ENCODE results near the gene MRPL21. TPM values are rescaled to one million over a fixed set of nuclear protein-coding genes. Genes with fewer than 3 reads are reported as not detected.
"Not testable (repeated sequence)": the region's sequence is repeated elsewhere in the genome, so short reads cannot be mapped to it uniquely, and the experiment has no call there.

Gene MRPL21
- total RNA-seq, 1 experiment from 2014 or later: 59.0 TPM

- no peak for DNase-seq (ENCODE audit: low read depth)
Measured at GRCh38 chr11:68911731-68912130, 8.1 kb upstream of the MRPL21 start.

GRCh38 chr11:68910965-68911364 is 7.3 kb upstream of the MRPL21 start:
- no peak for DNase-seq (ENCODE audit: low read depth)

- DNase-seq (ENCODE audit: low read depth): no peak
Measured at GRCh38 chr11:68908273-68908672, 4.6 kb upstream of the MRPL21 start.

- DNase-seq (ENCODE audit: low read depth): no peak
Measured at GRCh38 chr11:68905421-68906360, 2.1 kb upstream of the MRPL21 start.

- peak; percentile 13 for DNase-seq (ENCODE audit: low read depth)
Measured at GRCh38 chr11:68904248-68904847, 716 bp upstream of the MRPL21 start.

GRCh38 chr11:68900835-68901381 is 2.7 kb downstream of the MRPL21 start:
- DNase-seq (ENCODE audit: low read depth): no peak

- DNase-seq (ENCODE audit: low read depth): no peak
Measured at GRCh38 chr11:68897441-68897840, 6.2 kb downstream of the MRPL21 start.

GRCh38 chr11:68896171-68896959 is 7.3 kb downstream of the MRPL21 start:
- DNase-seq (ENCODE audit: low read depth): no peak

GRCh38 chr11:68893282-68893681 is 10.3 kb downstream of the MRPL21 start:
- DNase-seq (ENCODE audit: low read depth): no peak

- DNase-seq (ENCODE audit: low read depth): no peak
Measured at GRCh38 chr11:68892576-68892975, 11.1 kb downstream of the MRPL21 start.

GRCh38 chr11:68891351-68891948 is 12.2 kb downstream of the MRPL21 start:
- DNase-seq (ENCODE audit: low read depth): no peak

- DNase-seq (ENCODE audit: low read depth): peak; percentile 85
Measured at GRCh38 chr11:68890490-68891231, 13.0 kb downstream of the MRPL21 start.

GRCh38 chr11:68889948-68890446 is 13.6 kb downstream of the MRPL21 start:
- DNase-seq (ENCODE audit: low read depth): no peak

GRCh38 chr11:68884827-68885226 is 18.8 kb downstream of the MRPL21 start:
- DNase-seq (ENCODE audit: low read depth): not testable (repeated sequence)

- DNase-seq (ENCODE audit: low read depth): no peak
Measured at GRCh38 chr11:68882391-68882790, 21.2 kb downstream of the MRPL21 start.

GRCh38 chr11:68881320-68881719 is 22.3 kb downstream of the MRPL21 start:
- no peak for DNase-seq (ENCODE audit: low read depth)

GRCh38 chr11:68880851-68881250 is 22.8 kb downstream of the MRPL21 start:
- no peak for DNase-seq (ENCODE audit: low read depth)

- DNase-seq (ENCODE audit: low read depth): no peak
Measured at GRCh38 chr11:68878022-68878421, 25.6 kb downstream of the MRPL21 start.

GRCh38 chr11:68872216-68873003 is 31.2 kb downstream of the MRPL21 start:
- no peak for DNase-seq (ENCODE audit: low read depth)

GRCh38 chr11:68870470-68870869 is 33.2 kb downstream of the MRPL21 start:
- DNase-seq (ENCODE audit: low read depth): no peak

Measured in LHCN-M2 (cell line).